Large intestine (tissue), 3 donors: Measurements from ENCODE around the gene TRIP12. TPM values are rescaled to one million over a fixed set of nuclear protein-coding genes. Genes with fewer than 3 reads are reported as not detected.
"Not testable (repeated sequence)": the region's sequence is repeated elsewhere in the genome, so short reads cannot be mapped to it uniquely, and the experiment has no call there.

Experiments used
- DNase-seq, 2 donors: peaks; one replicate each; pipeline versions ENCODE4 v3.0.0 to v3.0.0-alpha.2; 2013
- H3K27ac ChIP-seq: one replicate; pipeline ENCODE4 v1.5.1; 2013; ENCODE audit warnings: low read length
- H3K27me3 ChIP-seq: 2 replicates; pipeline ENCODE4 v1.6.1; 2013; ENCODE audit warnings: low read length; ENCODE audit not compliant: control insufficient read depth, insufficient read depth
- H3K36me3 ChIP-seq: 2 replicates; pipeline ENCODE4 v1.6.1; 2013; ENCODE audit warnings: low read length; ENCODE audit not compliant: control insufficient read depth, insufficient read depth
- H3K4me1 ChIP-seq: one replicate; pipeline ENCODE4 v1.6.1; 2013; ENCODE audit warnings: low read length; ENCODE audit not compliant: control insufficient read depth, insufficient read depth
- H3K4me3 ChIP-seq: one replicate; pipeline ENCODE4 v1.5.1; 2013; ENCODE audit warnings: low read length
- H3K9me3 ChIP-seq: one replicate; pipeline ENCODE4 v1.6.1; 2013; ENCODE audit warnings: mild to moderate bottlenecking, low read depth, low read length, moderate library complexity; ENCODE audit not compliant: control insufficient read depth
- WGBS: methylation state at CpG from one replicate; pipeline ENCODE4 v1.1.5; 2013; ENCODE audit warnings: low lambda C conversion rate; ENCODE audit not compliant: insufficient coverage; 5-methylcytosine and 5-hydroxymethylcytosine counted together
- polyA plus RNA-seq: library from polyadenylated mRNA; unstranded; fragments of 120-200 nt; gene quantifications from one replicate; pipeline ENCODE4 v1.2.1, GENCODE V29; 2013

The TRIP12 gene
- polyA plus RNA-seq, 1 donor = 99.3 TPM

- no peaks in the 10 kb centered on the region for H3K4me1 ChIP-seq
These were observed 22.1 kb upstream of the TRIP12 start for GRCh38 chr2:229943770-229944449.

GRCh38 chr2:229943171-229943570 lies 21.4 kb upstream of the TRIP12 start:
- no peak overlapping the region for H3K27ac ChIP-seq
- H3K4me1 ChIP-seq = no peaks in the 10 kb centered on the region
- peaks cover 5% of the 10 kb centered on the region for H3K9me3 ChIP-seq
- no CpG with 5 or more reads among the region's 2 CpGs for WGBS
- no peaks in the 10 kb centered on the region for H3K27me3 ChIP-seq
- no peak overlapping the region for H3K4me3 ChIP-seq
- no peak for DNase-seq
- no peaks in the 10 kb centered on the region for H3K36me3 ChIP-seq

More at GRCh38 chr2:229943770-229944449, 22.1 kb upstream of the TRIP12 start:
- Histone ChIP-seq H3K27me3 (no peaks in the 10 kb centered on the region), H3K36me3 (no peaks in the 10 kb centered on the region), H3K27ac (no peak overlapping the region), H3K4me3 (no peak overlapping the region), H3K9me3 (no peaks in the 10 kb centered on the region)
- no peak for DNase-seq
- 90% methylated on average over 1 of the region's 5 CpGs for WGBS

- no peaks in the 10 kb centered on the region for H3K36me3 ChIP-seq
- no peaks in the 10 kb centered on the region for H3K4me1 ChIP-seq
- H3K27ac ChIP-seq = no peak overlapping the region
- peaks cover 5% of the 10 kb centered on the region for H3K9me3 ChIP-seq
- 92% methylated on average over 2 of the region's 8 CpGs for WGBS
- DNase-seq = no peak
- no peak overlapping the region for H3K4me3 ChIP-seq
- no peaks in the 10 kb centered on the region for H3K27me3 ChIP-seq
These were observed 20.9 kb upstream of the TRIP12 start for GRCh38 chr2:229942671-229943070.

GRCh38 chr2:229937537-229937936 lies 15.7 kb upstream of the TRIP12 start:
- DNase-seq = no peak
- H3K4me3 ChIP-seq = no peak overlapping the region
- H3K9me3 ChIP-seq = peaks cover 5% of the 10 kb centered on the region
- no peaks in the 10 kb centered on the region for H3K27me3 ChIP-seq
- 93% methylated on average over 4 of the region's 4 CpGs for WGBS
- no peaks in the 10 kb centered on the region for H3K36me3 ChIP-seq
- no peaks in the 10 kb centered on the region for H3K4me1 ChIP-seq
- H3K27ac ChIP-seq = no peak overlapping the region

GRCh38 chr2:229931241-229931640 lies 9.4 kb upstream of the TRIP12 start:
- no CpG with 5 or more reads among the region's 5 CpGs for WGBS
- Histone ChIP-seq H3K27me3 (no peaks in the 10 kb centered on the region), H3K4me1 (no peaks in the 10 kb centered on the region), H3K9me3 (no peaks in the 10 kb centered on the region), H3K4me3 (no peak overlapping the region), H3K36me3 (no peaks in the 10 kb centered on the region), H3K27ac (no peak overlapping the region)
- DNase-seq = no peak

GRCh38 chr2:229930656-229931055 lies 8.8 kb upstream of the TRIP12 start:
- no peaks in the 10 kb centered on the region for H3K27me3 ChIP-seq
- no peaks in the 10 kb centered on the region for H3K9me3 ChIP-seq
- H3K27ac ChIP-seq = no peak overlapping the region
- WGBS = no CpG with 5 or more reads among the region's 7 CpGs
- DNase-seq = no peak
- H3K36me3 ChIP-seq = no peaks in the 10 kb centered on the region
- H3K4me3 ChIP-seq = no peak overlapping the region
- no peaks in the 10 kb centered on the region for H3K4me1 ChIP-seq

- Histone ChIP-seq H3K27me3 (no peaks in the 10 kb centered on the region), H3K4me3 (no peak overlapping the region), H3K36me3 (no peaks in the 10 kb centered on the region), H3K4me1 (no peaks in the 10 kb centered on the region), H3K9me3 (no peaks in the 10 kb centered on the region), H3K27ac (no peak overlapping the region)
- WGBS = 100% methylated on average over 1 of the region's 2 CpGs
- no peak for DNase-seq
These were observed 6.1 kb upstream of the TRIP12 start for GRCh38 chr2:229927817-229928321.

- Histone ChIP-seq H3K4me1 (no peaks in the 10 kb centered on the region), H3K27me3 (no peaks in the 10 kb centered on the region), H3K36me3 (no peaks in the 10 kb centered on the region), H3K9me3 (no peaks in the 10 kb centered on the region), H3K4me3 (no peak overlapping the region), H3K27ac (no peak overlapping the region)
- no peak for DNase-seq
These were observed 3.4 kb upstream of the TRIP12 start for GRCh38 chr2:229925201-229925600.

GRCh38 chr2:229924541-229924940 lies 2.7 kb upstream of the TRIP12 start:
- not testable (repeated sequence) for H3K36me3 ChIP-seq, H3K9me3 ChIP-seq, H3K4me3 ChIP-seq, H3K27me3 ChIP-seq, H3K4me1 ChIP-seq, H3K27ac ChIP-seq
- DNase-seq = peak; percentile 25 to 56
- 60% methylated on average over 4 of the region's 10 CpGs for WGBS

GRCh38 chr2:229922449-229923386 lies 909 bp upstream of the TRIP12 start, which contains the start of gene FBXO36:
TSS of gene FBXO36 (plus strand) at chr2:229922503. CDS start at chr2:229922514, 11 bp downstream.
- peak within 1 kb of the TSS; percentile 90 for H3K27ac ChIP-seq
- peak within 1 kb of the TSS; percentile 77 for H3K4me3 ChIP-seq
- DNase-seq = peak in 1 of 2 donors; percentile 26
- H3K27me3 ChIP-seq = no peaks in the 10 kb centered on the region
- no peaks in the 10 kb centered on the region for H3K4me1 ChIP-seq
- H3K9me3 ChIP-seq = no peaks in the 10 kb centered on the region
- no CpG with 5 or more reads among the region's 61 CpGs for WGBS
- peaks cover 5% of the 10 kb centered on the region for H3K36me3 ChIP-seq
